HEK293 (cell line): ENCODE measurements around the gene PDSS2.

Experiments used
- CTCF ChIA-PET: fragments of 350-600 bp; formaldehyde crosslinking; extraction: SDS; loops from one replicate; lab custom pipeline; 2021; ENCODE audit warnings: antibody characterized with exemption; lab: Yijun Ruan, JAX
- POLR2A ChIA-PET: fragments of 300-600 bp; formaldehyde crosslinking; extraction: SDS; loops from one replicate; lab custom pipeline; 2020; ENCODE audit warnings: antibody characterized with exemption, inconsistent platforms; lab: Yijun Ruan, JAX
- H3K27ac ChIP-seq: fragments of 200-500 bp; sonication (Bioruptor generic); 2 replicates; pipeline ENCODE4 v1.5.1; 2014; ENCODE audit warnings: low read depth, low read length, control low read depth, inconsistent platforms; ENCODE audit errors: extremely low read depth
- H3K36me3 ChIP-seq, 2 experiments: fragments of 200-500 bp in 1 of 2; sonication (Bioruptor generic) in 1 of 2; 1 replicate in 1 of 2; 2 replicates in 1 of 2; pipeline ENCODE4 v1.5.1; 2014 to 2017; ENCODE audit warnings: inconsistent platforms in 2 of 2, low read length in 2 of 2; ENCODE audit not compliant: control insufficient read depth in 2 of 2, insufficient read depth in 1 of 2
- H3K4me1 ChIP-seq: fragments of 200-500 bp; sonication (Bioruptor generic); 2 replicates; pipeline ENCODE4 v1.5.1; 2014; ENCODE audit warnings: mild to moderate bottlenecking, low read length, inconsistent platforms; ENCODE audit not compliant: control insufficient read depth, insufficient read depth
- H3K4me3 ChIP-seq: 2 replicates; pipeline ENCODE4 v1.5.1; 2011; ENCODE audit warnings: low read depth, mild to moderate bottlenecking, control low read depth, low read length, moderate library complexity
- H3K9me3 ChIP-seq: fragments of 200-500 bp; sonication (Bioruptor generic); 2 replicates; pipeline ENCODE4 v1.5.1; 2014; ENCODE audit warnings: low read depth, low read length, inconsistent platforms; ENCODE audit not compliant: control insufficient read depth, insufficient read depth
- HOXA7 ChIP-seq: sonication (generic); formaldehyde crosslinking; IDR thresholded peaks from 2 replicates; pipeline ENCODE4 v1.8.1; 2022; ENCODE audit warnings: missing genetic modification reagents, borderline replicate concordance
- HOXC10 ChIP-seq: sonication (generic); formaldehyde crosslinking; IDR thresholded peaks from 2 replicates; pipeline ENCODE4 v1.8.1; 2023; ENCODE audit warnings: mild to moderate bottlenecking, missing genetic modification reagents
- SP2 ChIP-seq: fragments of 450-650 bp; formaldehyde crosslinking; IDR thresholded peaks from 2 replicates; pipeline ENCODE4 v1.5.1; 2016; ENCODE audit warnings: missing biosample characterization, missing genetic modification characterization
- YY1 ChIP-seq: fragments of 450-650 bp; formaldehyde crosslinking; IDR thresholded peaks from 2 replicates; pipeline ENCODE4 v1.5.1; 2018; ENCODE audit warnings: missing biosample characterization, missing genetic modification characterization
- YY2 ChIP-seq: fragments of 450-650 bp; formaldehyde crosslinking; IDR thresholded peaks from 2 replicates; pipeline ENCODE4 v1.5.1; 2016; ENCODE audit warnings: missing biosample characterization, missing genetic modification characterization
- ZBTB44 ChIP-seq: fragments of 450-650 bp; IDR thresholded peaks from 2 replicates; pipeline ENCODE4 v1.5.1; 2018; ENCODE audit warnings: missing biosample characterization, mild to moderate bottlenecking, missing genetic modification characterization
- ZBTB7A ChIP-seq: fragments of 450-650 bp; formaldehyde crosslinking; IDR thresholded peaks from 2 replicates; pipeline ENCODE4 v1.5.1; 2016; ENCODE audit warnings: low read depth, missing biosample characterization, missing genetic modification characterization
- ZIC2 ChIP-seq: fragments of 450-650 bp; formaldehyde crosslinking; IDR thresholded peaks from 2 replicates; pipeline ENCODE4 v1.5.1; 2016; ENCODE audit warnings: missing biosample characterization, missing genetic modification characterization
- ZNF211 ChIP-seq: fragments of 450-650 bp; formaldehyde crosslinking; IDR thresholded peaks from 2 replicates; pipeline ENCODE4 v1.5.1; 2016; ENCODE audit warnings: low read depth, missing biosample characterization, missing genetic modification characterization
- ZNF311 ChIP-seq: fragments of 450-650 bp; formaldehyde crosslinking; IDR thresholded peaks from 2 replicates; pipeline ENCODE4 v1.5.1; 2017; ENCODE audit warnings: missing biosample characterization, missing genetic modification characterization, borderline replicate concordance
- ZNF341 ChIP-seq: fragments of 450-650 bp; formaldehyde crosslinking; IDR thresholded peaks from 2 replicates; pipeline ENCODE4; 2016; ENCODE audit warnings: low read depth, missing biosample characterization, missing genetic modification characterization
- ZNF350 ChIP-seq: fragments of 450-650 bp; formaldehyde crosslinking; IDR thresholded peaks from 2 replicates; pipeline ENCODE4 v1.5.0; 2017; ENCODE audit warnings: missing biosample characterization, mild to moderate bottlenecking, missing genetic modification characterization
- ZNF37A ChIP-seq: fragments of 450-650 bp; IDR thresholded peaks from 2 replicates; pipeline ENCODE4 v1.5.1; 2018; ENCODE audit warnings: missing biosample characterization, missing genetic modification characterization
- ZNF423 ChIP-seq: fragments of 450-650 bp; formaldehyde crosslinking; IDR thresholded peaks from 2 replicates; pipeline ENCODE4 v1.5.1; 2016; ENCODE audit warnings: missing biosample characterization, missing genetic modification characterization
- ZNF513 ChIP-seq: fragments of 450-650 bp; IDR thresholded peaks from 2 replicates; pipeline ENCODE4 v1.5.1; 2018; ENCODE audit warnings: missing biosample characterization, missing genetic modification characterization
- ZNF561 ChIP-seq: fragments of 450-650 bp; IDR thresholded peaks from 2 replicates; pipeline ENCODE4 v1.5.1; 2018; ENCODE audit warnings: missing biosample characterization, missing genetic modification characterization, borderline replicate concordance
- ZNF600 ChIP-seq: fragments of 450-650 bp; formaldehyde crosslinking; IDR thresholded peaks from 2 replicates; pipeline ENCODE4 v1.5.1; 2016; ENCODE audit warnings: missing biosample characterization, missing genetic modification characterization
- ZNF701 ChIP-seq: fragments of 450-650 bp; formaldehyde crosslinking; IDR thresholded peaks from 2 replicates; pipeline ENCODE4 v1.5.1; 2016; ENCODE audit warnings: missing biosample characterization, missing genetic modification characterization
- TF ChIP-seq, protein P1 (sequence below): sonication (generic); formaldehyde crosslinking; IDR thresholded peaks from 2 replicates; pipeline ENCODE4 v1.8.1; 2022; ENCODE audit warnings: mild to moderate bottlenecking, moderate library complexity, missing genetic modification reagents
- TF ChIP-seq, protein P2 (sequence below): fragments of 450-650 bp; formaldehyde crosslinking; IDR thresholded peaks from 2 replicates; pipeline ENCODE4 v1.5.1; 2016; ENCODE audit warnings: missing biosample characterization, missing genetic modification characterization
- TF ChIP-seq, protein P3 (sequence below): fragments of 450-650 bp; formaldehyde crosslinking; conservative IDR thresholded peaks from 2 replicates; pipeline ENCODE4 v1.5.1; 2016; ENCODE audit warnings: low read depth, missing biosample characterization, missing genetic modification characterization
- TF ChIP-seq, protein P4 (sequence below): fragments of 450-650 bp; formaldehyde crosslinking; IDR thresholded peaks from 2 replicates; pipeline ENCODE4 v1.5.1; 2016; ENCODE audit warnings: missing biosample characterization, missing genetic modification characterization

The PDSS2 gene

GRCh38 chr6:107490566-107491137 lies 31.3 kb upstream of the PDSS2 start (continued):
- TF ChIP-seq, protein P1, sequence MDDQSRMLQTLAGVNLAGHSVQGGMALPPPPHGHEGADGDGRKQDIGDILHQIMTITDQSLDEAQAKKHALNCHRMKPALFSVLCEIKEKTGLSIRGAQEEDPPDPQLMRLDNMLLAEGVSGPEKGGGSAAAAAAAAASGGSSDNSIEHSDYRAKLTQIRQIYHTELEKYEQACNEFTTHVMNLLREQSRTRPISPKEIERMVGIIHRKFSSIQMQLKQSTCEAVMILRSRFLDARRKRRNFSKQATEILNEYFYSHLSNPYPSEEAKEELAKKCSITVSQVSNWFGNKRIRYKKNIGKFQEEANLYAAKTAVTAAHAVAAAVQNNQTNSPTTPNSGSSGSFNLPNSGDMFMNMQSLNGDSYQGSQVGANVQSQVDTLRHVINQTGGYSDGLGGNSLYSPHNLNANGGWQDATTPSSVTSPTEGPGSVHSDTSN = no peak
- TF ChIP-seq HOXA7 = no peak
- TF ChIP-seq, protein P2, sequence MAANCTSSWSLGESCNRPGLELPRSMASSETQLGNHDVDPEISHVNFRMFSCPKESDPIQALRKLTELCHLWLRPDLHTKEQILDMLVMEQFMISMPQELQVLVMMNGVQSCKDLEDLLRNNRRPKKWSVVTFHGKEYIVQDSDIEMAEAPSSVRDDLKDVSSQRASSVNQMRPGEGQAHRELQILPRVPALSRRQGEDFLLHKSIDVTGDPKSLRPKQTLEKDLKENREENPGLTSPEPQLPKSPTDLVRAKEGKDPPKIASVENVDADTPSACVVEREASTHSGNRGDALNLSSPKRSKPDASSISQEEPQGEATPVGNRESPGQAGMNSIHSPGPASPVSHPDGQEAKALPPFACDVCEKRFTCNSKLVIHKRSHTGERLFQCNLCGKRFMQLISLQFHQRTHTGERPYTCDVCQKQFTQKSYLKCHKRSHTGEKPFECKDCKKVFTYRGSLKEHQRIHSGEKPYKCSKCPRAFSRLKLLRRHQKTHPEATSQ (tag by site-specific recombination) = no peak
- no peak for TF ChIP-seq ZNF513
- no peak for TF ChIP-seq ZNF350 (tag by site-specific recombination)
- no peak for TF ChIP-seq ZNF211
- peak; percentile 80 for TF ChIP-seq YY1 (tag by site-specific recombination)
- 0 out of 2 replicates have a peak, but pooled peaks have one; percentile 7 for TF ChIP-seq ZNF341 (tag by site-specific recombination)
- TF ChIP-seq, protein P3, sequence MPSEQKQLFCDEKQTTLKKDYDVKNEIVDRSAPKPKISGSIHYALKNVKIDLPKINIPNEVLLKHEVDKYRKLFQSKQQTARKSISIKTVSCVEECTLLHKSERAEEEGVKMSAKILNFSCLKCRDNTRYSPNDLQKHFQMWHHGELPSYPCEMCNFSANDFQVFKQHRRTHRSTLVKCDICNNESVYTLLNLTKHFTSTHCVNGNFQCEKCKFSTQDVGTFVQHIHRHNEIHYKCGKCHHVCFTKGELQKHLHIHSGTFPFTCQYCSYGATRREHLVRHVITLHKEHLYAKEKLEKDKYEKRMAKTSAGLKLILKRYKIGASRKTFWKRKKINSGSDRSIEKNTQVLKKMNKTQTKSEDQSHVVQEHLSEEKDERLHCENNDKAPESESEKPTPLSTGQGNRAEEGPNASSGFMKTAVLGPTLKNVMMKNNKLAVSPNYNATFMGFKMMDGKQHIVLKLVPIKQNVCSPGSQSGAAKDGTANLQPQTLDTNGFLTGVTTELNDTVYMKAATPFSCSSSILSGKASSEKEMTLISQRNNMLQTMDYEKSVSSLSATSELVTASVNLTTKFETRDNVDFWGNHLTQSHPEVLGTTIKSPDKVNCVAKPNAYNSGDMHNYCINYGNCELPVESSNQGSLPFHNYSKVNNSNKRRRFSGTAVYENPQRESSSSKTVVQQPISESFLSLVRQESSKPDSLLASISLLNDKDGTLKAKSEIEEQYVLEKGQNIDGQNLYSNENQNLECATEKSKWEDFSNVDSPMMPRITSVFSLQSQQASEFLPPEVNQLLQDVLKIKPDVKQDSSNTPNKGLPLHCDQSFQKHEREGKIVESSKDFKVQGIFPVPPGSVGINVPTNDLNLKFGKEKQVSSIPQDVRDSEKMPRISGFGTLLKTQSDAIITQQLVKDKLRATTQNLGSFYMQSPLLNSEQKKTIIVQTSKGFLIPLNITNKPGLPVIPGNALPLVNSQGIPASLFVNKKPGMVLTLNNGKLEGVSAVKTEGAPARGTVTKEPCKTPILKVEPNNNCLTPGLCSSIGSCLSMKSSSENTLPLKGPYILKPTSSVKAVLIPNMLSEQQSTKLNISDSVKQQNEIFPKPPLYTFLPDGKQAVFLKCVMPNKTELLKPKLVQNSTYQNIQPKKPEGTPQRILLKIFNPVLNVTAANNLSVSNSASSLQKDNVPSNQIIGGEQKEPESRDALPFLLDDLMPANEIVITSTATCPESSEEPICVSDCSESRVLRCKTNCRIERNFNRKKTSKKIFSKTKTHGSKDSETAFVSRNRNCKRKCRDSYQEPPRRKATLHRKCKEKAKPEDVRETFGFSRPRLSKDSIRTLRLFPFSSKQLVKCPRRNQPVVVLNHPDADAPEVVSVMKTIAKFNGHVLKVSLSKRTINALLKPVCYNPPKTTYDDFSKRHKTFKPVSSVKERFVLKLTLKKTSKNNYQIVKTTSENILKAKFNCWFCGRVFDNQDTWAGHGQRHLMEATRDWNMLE = no peak
- peak; percentile 52; the same call in 1 of the 2 replicates for TF ChIP-seq ZNF600 (tag by site-specific recombination)
- no peak for TF ChIP-seq ZNF311
- peak; percentile 74 for TF ChIP-seq YY2 (tag by site-specific recombination)

GRCh38 chr6:107489636-107490565 lies 30.5 kb upstream of the PDSS2 start, which contains the start of gene SOBP:
SOBP (plus strand) TSS chr6:107490117; CDS start chr6:107490617, 500 bp downstream.
- no peaks in the 10 kb centered on the region for H3K36me3 ChIP-seq
- ChIA-PET CTCF (interaction anchor here (0.6 to 4.7 kb wide), 15 partner anchors 12 to 574 kb away, joined by 3 to 21 read pairs (median 4); partner anchors contain the start of gene PDSS2), POLR2A (interaction anchor here (0.6 to 9.4 kb wide), 4 partner anchors 30 to 351 kb away, joined by 3 to 104 read pairs (median 10); partner anchors contain the start of gene PDSS2)
- peaks cover 29% of the 10 kb centered on the region for H3K4me1 ChIP-seq
- H3K9me3 ChIP-seq = no peaks in the 10 kb centered on the region
- peak within 1 kb of the TSS; percentile 88 for H3K4me3 ChIP-seq
- H3K27ac ChIP-seq = peak within 1 kb of the TSS; percentile 94
- TF ChIP-seq ZBTB44 (tag by site-specific recombination) (0 out of 2 replicates have a peak, but pooled peaks have one; percentile 30), ZBTB7A (tag by site-specific recombination) (0 out of 2 replicates have a peak, but pooled peaks have one; percentile 7), SP2 (tag by site-specific recombination) (peak; percentile 33), ZNF37A (no peak), ZNF701 (no peak), ZNF561 (0 out of 2 replicates have a peak, but pooled peaks have one; percentile 24), ZNF423 (peak; percentile 61; the same call in 1 of the 2 replicates), ZNF341 (tag by site-specific recombination) (peak; percentile 6; the same call in 1 of the 2 replicates), HOXC10 (0 out of 2 replicates have a peak, but pooled peaks have one; percentile 17), ZIC2 (tag by site-specific recombination) (peak; percentile 9; the same call in 1 of the 2 replicates)
- TF ChIP-seq, protein P4, sequence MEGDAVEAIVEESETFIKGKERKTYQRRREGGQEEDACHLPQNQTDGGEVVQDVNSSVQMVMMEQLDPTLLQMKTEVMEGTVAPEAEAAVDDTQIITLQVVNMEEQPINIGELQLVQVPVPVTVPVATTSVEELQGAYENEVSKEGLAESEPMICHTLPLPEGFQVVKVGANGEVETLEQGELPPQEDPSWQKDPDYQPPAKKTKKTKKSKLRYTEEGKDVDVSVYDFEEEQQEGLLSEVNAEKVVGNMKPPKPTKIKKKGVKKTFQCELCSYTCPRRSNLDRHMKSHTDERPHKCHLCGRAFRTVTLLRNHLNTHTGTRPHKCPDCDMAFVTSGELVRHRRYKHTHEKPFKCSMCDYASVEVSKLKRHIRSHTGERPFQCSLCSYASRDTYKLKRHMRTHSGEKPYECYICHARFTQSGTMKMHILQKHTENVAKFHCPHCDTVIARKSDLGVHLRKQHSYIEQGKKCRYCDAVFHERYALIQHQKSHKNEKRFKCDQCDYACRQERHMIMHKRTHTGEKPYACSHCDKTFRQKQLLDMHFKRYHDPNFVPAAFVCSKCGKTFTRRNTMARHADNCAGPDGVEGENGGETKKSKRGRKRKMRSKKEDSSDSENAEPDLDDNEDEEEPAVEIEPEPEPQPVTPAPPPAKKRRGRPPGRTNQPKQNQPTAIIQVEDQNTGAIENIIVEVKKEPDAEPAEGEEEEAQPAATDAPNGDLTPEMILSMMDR (tag by site-specific recombination) = 0 out of 2 replicates have a peak, but pooled peaks have one; percentile 17
